Kidney capillary endothelial cell (primary cell): ENCODE data around the gene TRAPPC5.
"Not testable (repeated sequence)": the region's sequence is repeated elsewhere in the genome, so short reads cannot be mapped to it uniquely, and the experiment has no call there.

Experiments
- DNase-seq: peaks from one replicate; pipeline ENCODE4 v3.0.0-alpha.2; 2018; ENCODE audit warnings: low spot score

The TRAPPC5 gene

DNA sequence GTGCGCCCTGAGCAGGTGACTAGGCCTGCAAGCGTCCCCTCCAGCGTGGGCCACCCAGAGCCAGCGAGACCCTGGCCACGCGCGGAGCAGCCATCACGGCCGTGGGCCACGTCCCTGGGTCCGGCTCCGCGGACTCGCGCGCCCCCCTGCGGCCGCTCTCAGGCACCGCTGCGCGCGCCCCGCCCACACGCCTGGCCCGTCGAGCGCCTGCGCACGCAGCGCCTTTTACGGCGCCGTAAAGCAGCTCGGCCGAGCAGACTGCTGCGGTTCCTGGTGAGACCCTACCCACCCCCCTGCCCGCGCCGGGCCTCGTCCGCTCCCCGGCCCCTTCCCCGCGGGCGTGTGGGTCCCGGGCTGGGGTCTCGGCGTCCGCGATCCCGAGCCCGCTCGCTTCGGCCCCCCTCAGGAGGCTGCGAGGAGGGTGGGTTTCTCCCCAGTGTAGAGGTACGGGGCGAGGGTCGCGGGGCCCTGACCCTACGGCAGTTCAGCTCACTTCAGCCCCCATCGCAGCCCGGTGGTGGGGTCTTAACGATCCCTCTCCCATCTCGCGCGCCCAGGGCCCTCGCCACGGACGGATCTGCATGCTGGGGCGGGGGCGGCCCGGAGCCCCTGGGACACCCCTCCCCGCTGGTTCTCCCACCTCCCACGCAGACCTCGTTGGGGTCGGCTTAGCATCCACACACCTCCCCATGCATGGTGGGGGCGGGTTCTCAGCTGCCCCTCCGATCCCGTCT is at the start of gene TRAPPC5:
Gene TRAPPC5 (plus strand): TSS at position 228 of the 734 bp plus-strand sequence. CDS start 1,421 bp downstream, outside the sequence.
- peak; percentile 75 for DNase-seq

DNA sequence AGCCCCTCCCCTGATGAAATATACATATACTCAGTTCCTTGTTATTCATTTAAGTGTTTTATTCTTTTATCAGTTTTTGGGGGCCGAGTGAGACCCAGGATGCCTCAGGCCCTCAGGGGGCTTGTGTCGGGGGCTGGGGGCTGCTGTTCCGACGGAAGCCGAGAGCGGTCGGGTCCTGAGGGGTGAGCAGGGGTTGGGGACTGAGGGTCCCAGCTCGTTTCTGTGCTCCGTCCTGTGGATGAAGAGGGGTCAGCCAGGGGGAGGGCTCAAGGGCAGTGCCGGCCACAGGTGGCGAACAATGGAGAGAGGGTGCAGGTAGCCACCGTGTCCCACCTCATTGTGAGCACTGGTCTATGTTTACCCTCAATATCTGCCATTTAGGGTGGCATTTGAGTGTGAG is 49.1 kb upstream of the TRAPPC5 start:
- DNase-seq: no peak

DNA sequence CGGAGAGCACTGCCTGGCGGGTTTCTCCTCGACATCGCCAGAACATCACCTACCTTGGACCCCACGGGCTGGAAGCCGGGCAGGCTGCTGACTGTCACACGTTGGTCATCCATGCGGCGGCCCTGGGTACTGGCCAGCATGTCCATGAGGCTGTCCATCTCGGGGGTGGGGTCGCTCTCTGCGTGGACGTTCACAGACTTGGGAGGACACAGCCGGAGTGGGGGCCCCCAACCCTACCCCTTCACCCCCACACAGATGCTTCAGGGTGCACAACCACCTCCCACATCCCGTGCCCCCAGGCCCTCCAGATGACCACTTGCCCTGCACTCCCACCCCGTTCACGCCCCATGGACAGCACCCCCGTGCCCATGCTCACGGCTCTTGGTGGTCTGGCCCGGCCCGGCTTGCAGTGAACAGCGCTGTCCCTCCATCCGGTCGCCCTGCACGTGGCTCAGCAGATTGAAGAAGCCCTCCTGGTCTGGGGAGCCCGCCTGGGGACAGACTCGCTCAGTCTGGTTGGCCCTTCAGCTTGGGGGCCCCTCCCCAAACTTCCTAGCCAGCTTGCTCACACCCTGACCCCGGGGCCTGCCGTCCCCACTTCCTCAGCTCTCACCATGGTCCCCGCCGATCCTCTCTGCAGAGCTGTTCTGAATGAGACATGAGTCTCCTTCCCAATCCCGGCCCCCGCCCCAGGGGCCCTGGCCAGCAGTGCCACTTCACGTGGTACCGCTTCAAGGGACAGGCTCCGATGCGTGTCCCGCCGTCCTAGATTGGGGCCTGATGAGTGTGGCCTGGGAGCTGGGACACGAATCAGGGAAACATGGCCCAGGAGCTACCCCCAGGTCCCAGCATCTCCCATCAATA is 48.1 kb upstream of the TRAPPC5 start:
- DNase-seq: no peak

DNA sequence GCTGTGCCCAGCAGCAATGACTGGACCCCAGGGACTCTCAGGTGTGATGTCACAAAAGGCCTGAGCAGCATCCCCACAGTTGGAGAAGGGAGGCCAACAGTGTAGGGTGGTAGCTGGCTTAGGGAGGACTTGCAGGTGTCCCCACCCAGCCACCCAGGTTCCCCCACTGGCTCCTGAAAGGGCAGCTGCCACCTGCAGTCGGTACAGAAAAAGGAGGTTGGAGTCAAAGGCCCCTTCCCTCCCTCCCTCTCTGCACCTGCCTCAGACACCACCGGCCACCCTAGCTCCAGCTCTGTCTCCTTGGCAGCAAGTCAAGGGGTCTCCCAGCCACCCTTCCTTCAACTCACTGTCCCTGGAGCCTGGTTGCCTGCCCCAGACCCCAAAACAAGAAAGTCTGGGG is 46.9 kb upstream of the TRAPPC5 start, which contains the start of gene PCP2:
Gene PCP2 (minus strand): TSS at position 22 of the 400 bp plus-strand sequence. CDS start 262 bp downstream, outside the sequence.
- no peak for DNase-seq

DNA sequence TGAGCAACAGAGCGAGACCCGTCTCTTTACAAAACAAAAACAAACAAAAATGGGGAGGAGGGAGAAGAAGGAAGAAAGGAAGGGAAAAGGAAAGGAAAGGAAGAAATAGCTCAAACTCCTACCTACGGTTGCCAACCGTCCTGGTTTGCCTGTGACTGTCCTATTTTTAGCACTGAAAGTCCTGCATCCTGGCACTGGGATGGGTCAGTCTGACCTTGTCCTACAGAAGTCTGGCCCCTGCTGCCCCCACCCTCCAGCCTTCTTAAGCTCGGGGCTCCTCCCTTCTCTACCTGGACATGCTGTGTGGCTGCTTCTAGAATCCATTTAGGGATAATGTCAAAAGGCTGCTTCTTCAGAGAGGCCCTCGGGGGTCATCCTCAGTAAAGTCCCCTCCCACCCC is 45.0 kb upstream of the TRAPPC5 start:
- DNase-seq: no peak

DNA sequence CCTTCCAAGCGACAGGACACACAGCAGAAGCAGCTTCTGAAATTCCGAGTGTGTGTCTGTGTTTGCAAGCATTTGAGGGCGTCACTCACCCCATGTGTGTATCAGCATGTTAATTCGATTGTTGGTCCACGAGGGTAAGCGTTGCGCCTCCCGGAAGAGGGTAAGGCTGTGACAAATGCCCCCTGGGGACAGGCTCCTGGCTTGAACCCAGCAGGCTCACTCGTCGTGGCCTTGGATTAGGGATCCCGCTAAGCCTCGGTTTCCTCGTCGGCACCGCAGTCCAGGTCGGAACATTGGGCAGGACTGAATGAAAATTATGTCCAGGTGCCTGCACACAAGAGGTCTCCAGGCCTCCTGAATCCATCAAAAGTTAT is 44.3 kb upstream of the TRAPPC5 start:
- DNase-seq: no peak

DNA sequence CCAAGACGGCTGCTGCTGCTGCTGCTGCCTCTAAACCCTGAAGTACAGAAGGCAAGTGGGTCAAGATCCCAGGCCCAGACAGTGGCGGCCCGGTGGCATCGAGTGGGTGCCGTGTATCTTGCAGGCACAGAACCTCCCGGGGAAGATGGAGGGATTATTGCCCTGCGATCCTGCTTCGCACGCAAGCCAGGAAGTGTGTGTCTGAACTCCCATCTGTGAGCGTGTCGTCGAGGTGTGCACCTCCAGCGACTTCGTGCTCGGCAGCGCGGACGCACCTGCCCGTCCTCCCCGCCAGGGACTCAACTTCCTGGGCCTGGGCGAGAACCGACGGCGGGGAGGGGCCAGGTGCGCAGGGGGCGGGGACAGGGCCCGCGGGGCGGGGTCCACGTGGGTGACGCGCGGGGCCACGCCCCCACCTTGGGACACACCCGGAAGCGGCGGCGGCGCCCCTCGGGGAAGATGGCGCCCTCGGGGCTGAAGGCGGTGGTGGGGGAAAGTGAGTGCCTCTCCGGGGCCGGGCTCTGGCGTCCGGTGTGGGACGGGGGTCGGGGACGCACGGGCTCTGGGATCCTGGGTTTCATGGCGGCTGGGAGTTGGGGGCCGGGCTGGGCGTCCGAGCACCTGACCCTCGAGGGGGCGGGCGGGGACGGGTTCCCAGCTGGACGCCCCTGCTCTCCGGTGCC is 43.8 kb upstream of the TRAPPC5 start, which contains the start of gene STXBP2:
Gene STXBP2 (plus strand): TSS at position 420 of the 683 bp plus-strand sequence. CDS start 40 bp downstream, at position 460.
- DNase-seq: no peak

DNA sequence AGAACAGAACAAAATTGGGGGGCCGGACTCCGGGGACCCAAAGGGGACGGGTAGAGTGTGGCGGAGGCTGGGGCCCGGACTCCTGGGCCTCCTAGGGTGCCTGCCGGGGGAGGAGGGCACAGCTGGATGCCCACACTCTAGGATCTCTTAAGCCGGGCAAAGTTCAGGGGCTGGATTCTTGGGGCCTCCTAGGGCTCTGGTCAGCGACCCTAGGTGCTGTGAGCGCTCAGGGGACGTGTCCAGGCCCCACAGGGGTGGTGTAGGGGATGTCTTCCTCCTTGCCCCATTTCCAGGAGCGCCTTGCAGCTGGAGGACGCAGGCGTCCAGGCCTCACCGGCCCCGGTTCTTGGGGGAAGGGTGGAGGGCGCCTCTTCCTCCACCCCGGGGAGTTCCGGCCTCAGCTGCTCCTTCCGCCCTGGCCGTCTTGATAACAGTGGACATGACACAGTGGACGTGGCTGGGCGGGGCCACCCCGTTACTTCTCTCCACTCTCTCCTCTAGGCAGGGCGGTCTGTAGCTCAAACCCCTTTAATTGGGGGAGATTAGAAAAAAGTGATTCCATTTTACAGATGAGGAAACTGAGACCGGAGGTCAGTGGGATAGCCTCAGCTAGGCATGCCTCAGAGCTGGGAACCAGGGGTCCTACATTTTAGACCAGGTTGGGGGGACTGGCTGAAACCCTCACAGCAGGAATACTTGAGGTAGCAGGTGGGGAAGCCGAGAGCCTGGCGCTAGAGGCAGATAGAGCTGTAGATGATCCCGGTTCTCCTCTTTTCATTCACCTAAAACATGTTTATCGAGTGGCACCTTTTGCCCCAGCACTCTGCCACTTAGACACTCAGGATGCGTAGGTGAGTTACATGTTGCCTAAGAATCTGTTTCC is 43.0 kb upstream of the TRAPPC5 start:
- no peak for DNase-seq

DNA sequence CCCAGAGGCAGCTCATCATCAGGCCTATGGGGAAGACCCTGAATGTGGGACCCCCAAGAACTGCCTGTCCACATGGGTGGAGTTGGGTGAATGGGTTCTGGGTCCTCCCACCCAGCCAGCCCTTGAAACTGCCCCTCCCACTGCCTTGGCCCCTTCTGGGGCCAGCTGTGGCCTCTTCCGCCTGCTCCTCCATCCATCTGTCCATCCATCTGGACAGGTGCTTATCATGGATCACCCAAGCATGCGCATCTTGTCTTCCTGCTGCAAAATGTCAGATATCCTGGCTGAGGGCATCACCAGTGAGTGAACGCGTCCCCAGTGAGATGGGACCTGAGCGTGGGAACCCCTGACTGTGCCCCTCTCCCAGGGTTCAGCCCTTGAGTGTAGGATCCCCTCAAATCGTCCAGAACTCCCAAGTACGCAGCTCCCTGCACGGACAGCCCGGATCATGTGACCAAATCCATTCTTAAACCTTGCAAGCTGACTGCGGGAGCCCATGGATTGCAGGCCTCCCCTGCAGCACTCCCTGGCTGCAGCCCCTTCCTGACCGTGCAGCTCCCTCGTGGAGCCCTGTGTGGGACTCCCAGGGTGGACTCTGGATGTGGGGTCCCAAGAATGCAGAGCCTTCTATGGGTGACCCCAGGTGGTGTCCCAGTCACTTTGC is 41.7 kb upstream of the TRAPPC5 start:
- no peak for DNase-seq

DNA sequence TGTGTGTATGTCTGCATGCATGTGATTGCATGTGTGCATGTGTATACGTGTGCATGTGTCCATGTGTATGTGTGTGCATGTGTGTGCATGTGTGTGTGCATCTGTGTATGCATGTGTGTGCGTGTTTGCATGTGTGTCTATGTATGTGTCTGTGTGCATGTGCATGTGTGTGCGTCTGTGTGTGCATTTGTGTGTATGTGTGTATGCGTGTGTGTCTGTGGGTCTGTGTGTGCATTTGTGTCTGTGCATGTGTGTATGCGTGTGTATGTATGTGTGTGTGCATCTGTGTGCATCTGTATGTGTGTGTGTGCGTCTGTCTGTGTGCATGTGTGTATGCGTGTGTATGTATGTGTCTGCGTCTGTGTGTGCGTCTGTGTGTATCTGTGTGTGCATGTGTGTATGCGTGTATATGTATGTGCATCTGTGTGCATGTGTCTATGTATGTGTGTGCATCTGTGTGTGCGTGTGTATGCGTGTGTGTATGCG is 40.7 kb upstream of the TRAPPC5 start:
- no peak for DNase-seq

DNA sequence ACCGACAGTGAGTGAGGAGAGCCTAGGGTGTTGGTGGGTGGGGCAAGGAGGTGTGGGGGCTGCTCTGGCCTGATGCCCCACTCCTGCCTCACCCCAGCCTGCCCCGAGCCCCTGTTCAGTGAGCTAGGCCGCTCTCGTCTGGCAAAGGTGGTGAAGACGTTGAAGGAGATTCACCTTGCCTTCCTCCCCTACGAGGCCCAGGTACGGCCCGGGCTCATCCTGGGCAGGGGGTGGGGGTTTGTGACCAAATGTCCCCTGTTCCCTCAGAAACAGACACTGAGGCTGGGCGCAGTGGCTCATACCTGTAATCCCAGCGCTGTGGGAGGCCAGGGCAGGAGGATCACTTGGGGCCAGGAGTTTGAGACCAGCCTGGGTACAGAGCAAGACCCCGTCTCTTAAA is 39.8 kb upstream of the TRAPPC5 start:
- DNase-seq: no peak

DNA sequence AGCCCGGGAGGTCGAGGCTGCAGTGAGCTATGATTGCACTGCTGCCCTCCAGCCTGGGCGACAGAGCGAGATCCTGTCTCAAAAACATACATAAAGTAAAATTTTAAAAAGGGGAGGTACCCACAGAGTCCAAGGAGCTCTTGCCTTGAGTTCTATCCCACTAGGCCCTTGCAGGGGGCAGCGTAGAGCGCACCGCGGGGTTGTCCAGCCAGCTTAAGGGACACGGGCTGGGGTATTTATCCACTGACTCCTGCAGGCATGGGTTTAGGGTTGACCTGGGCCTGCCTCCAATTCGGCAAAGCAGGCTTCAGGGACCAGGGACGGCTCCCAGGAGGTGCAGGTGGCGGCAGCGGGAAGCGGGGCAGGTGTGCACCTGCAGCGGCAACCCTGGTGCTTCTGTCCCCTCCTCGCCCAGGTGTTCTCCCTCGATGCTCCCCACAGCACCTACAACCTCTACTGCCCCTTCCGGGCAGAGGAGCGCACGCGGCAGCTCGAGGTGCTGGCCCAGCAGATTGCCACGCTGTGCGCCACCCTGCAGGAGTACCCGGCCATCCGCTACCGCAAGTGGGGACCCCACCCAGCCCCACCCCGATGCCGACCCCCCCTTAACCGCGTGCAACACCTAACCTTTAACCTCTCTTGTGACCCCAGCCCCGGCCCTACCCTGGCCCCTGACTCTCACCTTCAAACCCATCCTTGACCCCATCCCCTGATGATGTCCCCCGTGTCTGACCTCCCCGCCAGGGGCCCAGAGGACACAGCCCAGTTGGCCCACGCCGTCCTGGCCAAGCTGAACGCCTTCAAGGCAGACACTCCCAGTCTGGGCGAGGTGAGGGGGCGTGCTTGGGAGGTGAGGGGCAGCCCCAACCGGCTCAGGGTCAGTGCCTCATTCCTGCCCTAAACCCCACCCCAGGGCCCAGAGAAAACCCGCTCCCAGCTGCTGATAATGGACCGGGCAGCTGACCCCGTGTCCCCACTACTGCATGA is 39.0 kb upstream of the TRAPPC5 start:
- no peak for DNase-seq

DNA sequence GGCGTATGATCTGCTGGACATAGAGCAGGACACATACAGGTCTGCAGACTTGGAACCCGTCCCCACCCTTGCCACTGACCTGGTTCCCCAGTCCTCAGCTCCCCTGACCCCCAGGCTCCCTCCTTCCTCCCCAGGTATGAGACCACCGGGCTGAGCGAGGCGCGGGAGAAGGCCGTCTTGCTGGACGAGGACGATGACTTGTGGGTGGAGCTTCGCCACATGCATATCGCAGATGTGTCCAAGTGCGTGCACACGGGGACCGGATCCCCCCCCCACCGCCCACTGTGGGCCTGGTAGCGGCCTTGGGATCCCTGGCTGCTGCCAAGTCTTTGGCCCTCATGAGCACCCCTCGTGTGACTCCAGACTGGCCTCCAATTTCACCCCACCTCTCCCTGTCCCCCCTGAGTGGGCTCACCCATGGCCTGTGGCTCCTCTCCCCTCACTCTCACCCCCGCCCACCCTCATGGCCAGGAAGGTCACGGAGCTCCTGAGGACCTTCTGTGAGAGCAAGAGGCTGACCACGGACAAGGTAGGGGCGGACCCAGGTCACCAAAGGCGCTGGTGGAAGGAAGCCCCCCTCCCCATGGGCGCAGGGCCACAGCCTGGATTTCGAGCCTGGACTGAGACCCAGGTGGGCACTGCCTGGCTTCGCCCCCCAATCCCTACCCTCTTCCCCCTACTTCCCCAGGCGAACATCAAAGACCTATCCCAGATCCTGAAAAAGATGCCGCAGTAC is 38.2 kb upstream of the TRAPPC5 start:
- DNase-seq: no peak

DNA sequence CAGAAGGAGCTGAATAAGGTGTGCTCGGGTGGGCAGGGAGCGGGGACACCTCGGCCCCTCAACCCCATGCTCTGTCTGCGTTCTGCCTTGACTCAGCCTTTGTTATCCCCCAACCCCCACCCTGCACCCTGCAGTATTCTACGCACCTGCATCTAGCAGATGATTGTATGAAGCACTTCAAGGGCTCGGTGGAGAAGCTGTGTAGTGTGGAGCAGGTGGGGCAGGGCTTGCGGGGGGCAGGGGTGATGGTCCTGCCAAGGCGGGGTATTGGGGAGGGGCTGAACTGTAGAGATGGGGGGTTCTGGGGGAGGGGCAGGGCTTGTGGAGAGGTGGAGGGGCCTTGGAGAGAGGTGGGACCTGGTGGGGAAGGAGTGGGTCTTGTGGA is 37.6 kb upstream of the TRAPPC5 start:
- DNase-seq: no peak

DNA sequence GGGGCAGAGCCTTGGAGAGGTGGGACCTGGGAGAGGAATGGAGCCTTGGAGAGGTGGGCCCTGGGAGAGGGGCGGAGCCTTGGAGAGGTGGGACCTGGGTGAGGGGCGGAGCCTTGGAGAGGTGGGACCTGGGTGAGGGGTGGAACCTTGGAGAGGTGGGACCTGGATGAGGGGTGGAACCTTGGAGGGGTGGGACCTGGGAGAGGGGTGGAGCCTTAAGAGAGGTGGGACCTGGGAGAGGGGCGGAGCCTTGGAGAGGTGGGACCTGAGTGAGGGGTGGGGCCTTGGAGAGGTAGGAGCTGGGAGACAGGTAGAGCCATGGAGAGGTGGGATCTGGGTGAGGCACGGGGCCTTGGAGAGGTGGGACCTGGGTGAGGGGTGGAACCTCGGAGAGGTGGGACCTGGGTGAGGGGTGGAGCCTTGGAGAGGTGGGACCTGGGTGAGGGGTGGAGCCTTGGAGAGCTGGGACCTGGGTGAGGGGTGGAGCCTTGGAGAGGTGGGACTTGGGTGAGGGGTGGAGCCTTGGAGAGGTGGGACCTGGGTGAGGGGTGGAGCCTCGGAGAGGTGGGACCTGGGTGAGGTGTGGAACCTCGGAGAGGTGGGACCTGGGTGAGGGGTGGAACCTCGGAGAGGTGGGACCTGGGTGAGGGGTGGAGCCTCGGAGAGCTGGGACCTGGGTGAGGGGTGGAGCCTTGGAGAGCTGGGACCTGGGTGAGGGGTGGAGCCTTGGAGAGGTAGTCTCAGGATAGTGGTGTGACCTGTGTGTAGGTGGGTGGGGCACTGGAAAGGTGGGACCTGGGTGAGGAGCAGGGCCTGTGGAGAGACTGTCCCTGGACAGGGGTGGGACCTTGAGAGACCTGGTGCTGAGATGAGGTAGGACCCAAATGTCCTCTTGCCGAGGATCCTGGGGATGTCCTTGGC is 36.7 kb upstream of the TRAPPC5 start:
- not testable (repeated sequence) for DNase-seq

DNA sequence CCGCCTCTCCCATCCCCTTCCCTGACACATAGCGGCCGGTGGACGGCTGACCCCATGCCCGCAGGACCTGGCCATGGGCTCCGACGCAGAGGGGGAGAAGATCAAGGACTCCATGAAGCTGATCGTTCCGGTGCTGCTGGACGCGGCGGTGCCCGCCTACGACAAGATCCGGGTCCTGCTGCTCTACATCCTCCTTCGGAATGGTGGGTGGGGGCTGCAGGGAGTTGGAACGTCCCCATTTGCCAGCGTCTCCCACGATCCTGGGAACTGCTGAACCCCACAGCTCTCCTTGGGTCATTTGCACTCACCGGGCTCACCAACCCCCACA is 36.1 kb upstream of the TRAPPC5 start:
- no peak for DNase-seq

DNA sequence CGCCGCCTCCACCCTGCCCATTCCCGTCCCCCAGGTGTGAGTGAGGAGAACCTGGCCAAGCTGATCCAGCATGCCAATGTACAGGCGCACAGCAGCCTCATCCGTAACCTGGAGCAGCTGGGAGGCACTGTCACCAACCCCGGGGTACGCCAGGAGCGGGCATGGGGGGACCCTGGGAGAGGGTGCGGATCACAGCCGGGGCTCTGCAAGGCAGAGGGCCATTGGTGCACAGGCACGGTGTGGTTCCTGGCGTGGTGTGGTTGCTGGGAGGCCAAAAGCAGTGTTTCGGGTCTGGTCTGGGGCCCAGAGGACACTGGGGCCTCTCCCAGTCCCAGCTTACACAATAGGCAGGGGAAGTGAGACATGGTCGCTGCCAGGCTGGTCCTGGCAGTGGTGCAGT is 35.5 kb upstream of the TRAPPC5 start:
- no peak for DNase-seq
